ENCODE measurements around the gene SCN2B.
"Not testable (repeated sequence)": the region's sequence is repeated elsewhere in the genome, so short reads cannot be mapped to it uniquely, and the experiment has no call there.

DNA sequence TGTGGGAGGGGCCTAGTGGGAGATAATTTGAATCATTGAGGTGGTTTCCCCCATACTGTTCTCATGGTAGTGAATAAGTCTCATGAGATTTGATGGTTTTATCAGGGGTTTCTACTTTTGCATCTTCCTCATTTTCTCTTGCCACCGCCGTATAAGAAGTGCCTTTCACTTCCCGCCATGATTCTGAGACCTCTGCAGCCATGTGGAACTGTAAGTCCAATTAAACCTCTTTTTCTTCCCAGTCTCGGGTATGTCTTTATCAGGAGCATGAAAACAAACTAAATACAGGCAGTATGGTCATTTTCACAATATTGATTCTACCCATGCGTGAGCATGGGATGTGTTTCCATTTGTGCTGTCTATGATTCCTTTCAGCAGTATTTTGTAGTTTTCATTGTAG, 16.4 kb upstream of the SCN2B start:
- TF ChIP-seq, protein P1, sequence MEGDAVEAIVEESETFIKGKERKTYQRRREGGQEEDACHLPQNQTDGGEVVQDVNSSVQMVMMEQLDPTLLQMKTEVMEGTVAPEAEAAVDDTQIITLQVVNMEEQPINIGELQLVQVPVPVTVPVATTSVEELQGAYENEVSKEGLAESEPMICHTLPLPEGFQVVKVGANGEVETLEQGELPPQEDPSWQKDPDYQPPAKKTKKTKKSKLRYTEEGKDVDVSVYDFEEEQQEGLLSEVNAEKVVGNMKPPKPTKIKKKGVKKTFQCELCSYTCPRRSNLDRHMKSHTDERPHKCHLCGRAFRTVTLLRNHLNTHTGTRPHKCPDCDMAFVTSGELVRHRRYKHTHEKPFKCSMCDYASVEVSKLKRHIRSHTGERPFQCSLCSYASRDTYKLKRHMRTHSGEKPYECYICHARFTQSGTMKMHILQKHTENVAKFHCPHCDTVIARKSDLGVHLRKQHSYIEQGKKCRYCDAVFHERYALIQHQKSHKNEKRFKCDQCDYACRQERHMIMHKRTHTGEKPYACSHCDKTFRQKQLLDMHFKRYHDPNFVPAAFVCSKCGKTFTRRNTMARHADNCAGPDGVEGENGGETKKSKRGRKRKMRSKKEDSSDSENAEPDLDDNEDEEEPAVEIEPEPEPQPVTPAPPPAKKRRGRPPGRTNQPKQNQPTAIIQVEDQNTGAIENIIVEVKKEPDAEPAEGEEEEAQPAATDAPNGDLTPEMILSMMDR (IDR thresholded peaks at IDR 0.05; ENCODE audit: insufficient read depth, low read length) = not testable (repeated sequence)
- TF ChIP-seq REST (IDR thresholded peaks at IDR 0.05; ENCODE audit: insufficient replicate concordance, low read depth); GABPA (IDR thresholded peaks at IDR 0.05; ENCODE audit: low read depth): not testable (repeated sequence)
